ENCODE data around the gene USP1.

The USP1 gene

GRCh38 chr1:62500210-62500609, 63.4 kb downstream of the USP1 start:
- DNase-seq (ENCODE audit: low read depth) = no peak
- TF ChIP-seq CTCF (IDR thresholded peaks at IDR 0.05; ENCODE audit: insufficient read depth, low read depth, low read length, missing control alignments) = no peak
- no peak overlapping the region for H3K4me3 ChIP-seq (ENCODE audit: low read length)

Measured in epithelial cell of esophagus (primary cell).